Erythroblast (primary cell): Measurements from ENCODE around the gene GLOD5.
A peak's percentile ranks its signal among the peaks of the same experiment; 100 is the strongest.

ENCODE experiments used
- GATA1 ChIP-seq: IDR thresholded peaks from 2 replicates; pipeline ENCODE4 v1.6.1; 2011; ENCODE audit warnings: low read depth, mild to moderate bottlenecking, control low read depth, low read length, moderate library complexity
- POLR2A ChIP-seq: IDR thresholded peaks from 2 replicates; pipeline ENCODE4 v1.6.1; 2011; ENCODE audit warnings: mild to moderate bottlenecking, low read length

GRCh38 chrX:48800574-48801279 is 39.2 kb downstream of the GLOD5 start:
- TF ChIP-seq POLR2A (peak; percentile 51), GATA1 (no peak)
